HEK293 (cell line): ENCODE data around the gene C14orf132.

Experiments used
- CTCF ChIA-PET: fragments of 350-600 bp; formaldehyde crosslinking; extraction: SDS; loops from one replicate; lab custom pipeline; 2021; ENCODE audit warnings: antibody characterized with exemption; lab: Yijun Ruan, JAX
- POLR2A ChIA-PET: fragments of 300-600 bp; formaldehyde crosslinking; extraction: SDS; loops from one replicate; lab custom pipeline; 2020; ENCODE audit warnings: antibody characterized with exemption, inconsistent platforms; lab: Yijun Ruan, JAX
- H3K27ac ChIP-seq: fragments of 200-500 bp; sonication (Bioruptor generic); 2 replicates; pipeline ENCODE4 v1.5.1; 2014; ENCODE audit warnings: low read depth, low read length, control low read depth, inconsistent platforms; ENCODE audit errors: extremely low read depth
- H3K36me3 ChIP-seq, 2 experiments: fragments of 200-500 bp in 1 of 2; sonication (Bioruptor generic) in 1 of 2; 1 replicate in 1 of 2; 2 replicates in 1 of 2; pipeline ENCODE4 v1.5.1; 2014 to 2017; ENCODE audit warnings: inconsistent platforms in 2 of 2, low read length in 2 of 2; ENCODE audit not compliant: control insufficient read depth in 2 of 2, insufficient read depth in 1 of 2
- H3K4me1 ChIP-seq: fragments of 200-500 bp; sonication (Bioruptor generic); 2 replicates; pipeline ENCODE4 v1.5.1; 2014; ENCODE audit warnings: mild to moderate bottlenecking, low read length, inconsistent platforms; ENCODE audit not compliant: control insufficient read depth, insufficient read depth
- H3K4me3 ChIP-seq: 2 replicates; pipeline ENCODE4 v1.5.1; 2011; ENCODE audit warnings: low read depth, mild to moderate bottlenecking, control low read depth, low read length, moderate library complexity
- H3K9me3 ChIP-seq: fragments of 200-500 bp; sonication (Bioruptor generic); 2 replicates; pipeline ENCODE4 v1.5.1; 2014; ENCODE audit warnings: low read depth, low read length, inconsistent platforms; ENCODE audit not compliant: control insufficient read depth, insufficient read depth
- EGR2 ChIP-seq: fragments of 450-650 bp; formaldehyde crosslinking; IDR thresholded peaks from 2 replicates; pipeline ENCODE4 v1.5.1; 2016; ENCODE audit warnings: low read depth, missing biosample characterization, missing genetic modification characterization
- GLIS1 ChIP-seq: fragments of 450-650 bp; formaldehyde crosslinking; IDR thresholded peaks from 2 replicates; pipeline ENCODE4 v1.5.1; 2016; ENCODE audit warnings: missing biosample characterization, missing genetic modification characterization
- KLF1 ChIP-seq: fragments of 450-650 bp; formaldehyde crosslinking; IDR thresholded peaks from 2 replicates; pipeline ENCODE4 v1.5.1; 2016; ENCODE audit warnings: missing biosample characterization, missing genetic modification characterization
- KLF16 ChIP-seq: fragments of 450-650 bp; formaldehyde crosslinking; IDR thresholded peaks from 2 replicates; pipeline ENCODE4 v1.5.1; 2017; ENCODE audit warnings: missing biosample characterization, missing genetic modification characterization
- PATZ1 ChIP-seq: fragments of 450-650 bp; formaldehyde crosslinking; IDR thresholded peaks from 2 replicates; pipeline ENCODE4 v1.5.1; 2016; ENCODE audit warnings: missing biosample characterization, missing genetic modification characterization
- SP2 ChIP-seq: fragments of 450-650 bp; formaldehyde crosslinking; IDR thresholded peaks from 2 replicates; pipeline ENCODE4 v1.5.1; 2016; ENCODE audit warnings: missing biosample characterization, missing genetic modification characterization
- ZBTB10 ChIP-seq: fragments of 450-650 bp; formaldehyde crosslinking; IDR thresholded peaks from 2 replicates; pipeline ENCODE4 v1.5.1; 2016; ENCODE audit warnings: missing biosample characterization, missing genetic modification characterization
- ZBTB17 ChIP-seq: fragments of 450-650 bp; formaldehyde crosslinking; IDR thresholded peaks from 2 replicates; pipeline ENCODE4 v1.5.1; 2016; ENCODE audit warnings: missing biosample characterization, missing genetic modification characterization
- ZBTB20 ChIP-seq: fragments of 450-650 bp; formaldehyde crosslinking; IDR thresholded peaks from 2 replicates; pipeline ENCODE4 v1.5.1; 2016; ENCODE audit warnings: missing biosample characterization, missing genetic modification characterization
- ZBTB6 ChIP-seq: fragments of 450-650 bp; formaldehyde crosslinking; IDR thresholded peaks from 2 replicates; pipeline ENCODE4 v1.5.1; 2017; ENCODE audit warnings: missing biosample characterization, missing genetic modification characterization
- ZBTB8A ChIP-seq: fragments of 450-650 bp; formaldehyde crosslinking; IDR thresholded peaks from 2 replicates; pipeline ENCODE4 v1.5.1; 2016; ENCODE audit warnings: missing biosample characterization, missing genetic modification characterization
- ZNF157 ChIP-seq: fragments of 450-650 bp; formaldehyde crosslinking; IDR thresholded peaks from 2 replicates; pipeline ENCODE4 v1.5.1; 2016; ENCODE audit warnings: missing biosample characterization, missing genetic modification characterization
- ZNF335 ChIP-seq: fragments of 450-650 bp; formaldehyde crosslinking; conservative IDR thresholded peaks from 2 replicates; pipeline ENCODE4 v1.5.1; 2016; ENCODE audit warnings: missing biosample characterization, missing genetic modification characterization
- ZNF433 ChIP-seq: fragments of 450-650 bp; formaldehyde crosslinking; IDR thresholded peaks from 2 replicates; pipeline ENCODE4 v1.5.1; 2016; ENCODE audit warnings: missing biosample characterization, missing genetic modification characterization, low read depth
- ZNF518A ChIP-seq: fragments of 450-650 bp; formaldehyde crosslinking; conservative IDR thresholded peaks from 2 replicates; pipeline ENCODE4 v1.5.1; 2016; ENCODE audit warnings: low read depth, missing biosample characterization, missing genetic modification characterization
- ZNF544 ChIP-seq: fragments of 450-650 bp; formaldehyde crosslinking; IDR thresholded peaks from 2 replicates; pipeline ENCODE4 v1.5.0; 2017; ENCODE audit warnings: missing biosample characterization, missing genetic modification characterization
- ZNF777 ChIP-seq: fragments of 450-650 bp; formaldehyde crosslinking; IDR thresholded peaks from 2 replicates; pipeline ENCODE4 v1.5.1; 2017; ENCODE audit warnings: missing biosample characterization, missing genetic modification characterization, borderline replicate concordance
- TF ChIP-seq, protein P1 (sequence below): fragments of 450-650 bp; formaldehyde crosslinking; IDR thresholded peaks from 2 replicates; pipeline ENCODE4 v1.5.1; 2016; ENCODE audit warnings: missing biosample characterization, missing genetic modification characterization
- TF ChIP-seq, protein P2 (sequence below): fragments of 450-650 bp; formaldehyde crosslinking; IDR thresholded peaks from 2 replicates; pipeline ENCODE4 v1.5.1; 2016; ENCODE audit warnings: missing biosample characterization, missing genetic modification characterization
- TF ChIP-seq, protein P3 (sequence below): fragments of 450-650 bp; formaldehyde crosslinking; optimal IDR thresholded peaks from 2 replicates; pipeline ENCODE3; 2016; ENCODE audit warnings: missing biosample characterization, mild to moderate bottlenecking, missing genetic modification characterization

C14orf132 gene

GRCh38 chr14:96038920-96039632, at the start of gene C14orf132:
Gene C14orf132, plus strand, starts transcription at chr14:96039362. Its CDS starts 139 bp downstream, at chr14:96039501.
- H3K9me3 ChIP-seq: no peaks in the 10 kb centered on the region
- peaks cover 4% of the 10 kb centered on the region; the same call in 1 of the 2 replicates for H3K4me1 ChIP-seq
- peaks cover 0 to 5% of the 10 kb centered on the region in 2 experiments; a peak in 1 of 3 replicates for H3K36me3 ChIP-seq
- CTCF ChIA-PET: interaction anchor here (0.6 to 1.4 kb wide), 7 partner anchors 9 to 575 kb away, joined by 3 to 4 read pairs (median 3); no protein-coding TSS in a partner anchor
- peak within 1 kb of the TSS; percentile 86; the same call in 1 of the 2 replicates for H3K27ac ChIP-seq
- POLR2A ChIA-PET: interaction anchor here (0.7 to 1.4 kb wide), 2 partner anchors 56 to 322 kb away, joined by 3 read pairs; no protein-coding TSS in a partner anchor
- peak within 1 kb of the TSS; percentile 77 for H3K4me3 ChIP-seq
- peak; percentile 43 for TF ChIP-seq ZBTB8A (tag by site-specific recombination)
- 0 out of 2 replicates have a peak, but pooled peaks have one; percentile 33 for TF ChIP-seq GLIS1 (tag by site-specific recombination)
- peak; percentile 33; the same call in 1 of the 2 replicates for TF ChIP-seq ZBTB20 (tag by site-specific recombination)
- no peak for TF ChIP-seq ZNF157 (tag by site-specific recombination)
- peak; percentile 63 for TF ChIP-seq ZNF335 (tag by site-specific recombination)
- TF ChIP-seq ZBTB6 (tag by site-specific recombination): 0 out of 2 replicates have a peak, but pooled peaks have one; percentile 23
- 0 out of 2 replicates have a peak, but pooled peaks have one; percentile 28 for TF ChIP-seq KLF16 (tag by site-specific recombination)
- TF ChIP-seq ZNF433 (tag by site-specific recombination): no peak
- TF ChIP-seq, protein P1, sequence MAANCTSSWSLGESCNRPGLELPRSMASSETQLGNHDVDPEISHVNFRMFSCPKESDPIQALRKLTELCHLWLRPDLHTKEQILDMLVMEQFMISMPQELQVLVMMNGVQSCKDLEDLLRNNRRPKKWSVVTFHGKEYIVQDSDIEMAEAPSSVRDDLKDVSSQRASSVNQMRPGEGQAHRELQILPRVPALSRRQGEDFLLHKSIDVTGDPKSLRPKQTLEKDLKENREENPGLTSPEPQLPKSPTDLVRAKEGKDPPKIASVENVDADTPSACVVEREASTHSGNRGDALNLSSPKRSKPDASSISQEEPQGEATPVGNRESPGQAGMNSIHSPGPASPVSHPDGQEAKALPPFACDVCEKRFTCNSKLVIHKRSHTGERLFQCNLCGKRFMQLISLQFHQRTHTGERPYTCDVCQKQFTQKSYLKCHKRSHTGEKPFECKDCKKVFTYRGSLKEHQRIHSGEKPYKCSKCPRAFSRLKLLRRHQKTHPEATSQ (tag by site-specific recombination): 0 out of 2 replicates have a peak, but pooled peaks have one; percentile 35
- TF ChIP-seq, protein P2, sequence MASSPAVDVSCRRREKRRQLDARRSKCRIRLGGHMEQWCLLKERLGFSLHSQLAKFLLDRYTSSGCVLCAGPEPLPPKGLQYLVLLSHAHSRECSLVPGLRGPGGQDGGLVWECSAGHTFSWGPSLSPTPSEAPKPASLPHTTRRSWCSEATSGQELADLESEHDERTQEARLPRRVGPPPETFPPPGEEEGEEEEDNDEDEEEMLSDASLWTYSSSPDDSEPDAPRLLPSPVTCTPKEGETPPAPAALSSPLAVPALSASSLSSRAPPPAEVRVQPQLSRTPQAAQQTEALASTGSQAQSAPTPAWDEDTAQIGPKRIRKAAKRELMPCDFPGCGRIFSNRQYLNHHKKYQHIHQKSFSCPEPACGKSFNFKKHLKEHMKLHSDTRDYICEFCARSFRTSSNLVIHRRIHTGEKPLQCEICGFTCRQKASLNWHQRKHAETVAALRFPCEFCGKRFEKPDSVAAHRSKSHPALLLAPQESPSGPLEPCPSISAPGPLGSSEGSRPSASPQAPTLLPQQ (tag by site-specific recombination): peak; percentile 24; the same call in 1 of the 2 replicates
- TF ChIP-seq ZNF544 (tag by site-specific recombination): no peak
- TF ChIP-seq ZBTB10 (tag by site-specific recombination): peak; percentile 6; the same call in 1 of the 2 replicates
- TF ChIP-seq PATZ1 (tag by site-specific recombination): no peak
- peak; percentile 71 for TF ChIP-seq SP2
- TF ChIP-seq ZNF777: no peak
- peak; percentile 47; the same call in 1 of the 2 replicates for TF ChIP-seq ZBTB17 (tag by site-specific recombination)
- no peak for TF ChIP-seq ZNF518A (tag by site-specific recombination)
- TF ChIP-seq KLF1 (tag by site-specific recombination): peak; percentile 73
- TF ChIP-seq EGR2 (tag by site-specific recombination): peak; percentile 58; the same call in 1 of the 2 replicates
- TF ChIP-seq, protein P3, sequence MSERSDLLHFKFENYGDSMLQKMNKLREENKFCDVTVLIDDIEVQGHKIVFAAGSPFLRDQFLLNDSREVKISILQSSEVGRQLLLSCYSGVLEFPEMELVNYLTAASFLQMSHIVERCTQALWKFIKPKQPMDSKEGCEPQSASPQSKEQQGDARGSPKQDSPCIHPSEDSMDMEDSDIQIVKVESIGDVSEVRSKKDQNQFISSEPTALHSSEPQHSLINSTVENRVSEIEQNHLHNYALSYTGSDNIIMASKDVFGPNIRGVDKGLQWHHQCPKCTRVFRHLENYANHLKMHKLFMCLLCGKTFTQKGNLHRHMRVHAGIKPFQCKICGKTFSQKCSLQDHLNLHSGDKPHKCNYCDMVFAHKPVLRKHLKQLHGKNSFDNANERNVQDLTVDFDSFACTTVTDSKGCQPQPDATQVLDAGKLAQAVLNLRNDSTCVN (tag by site-specific recombination): peak; percentile 85
